Measurements from ENCODE around the gene TOLLIP. TPM values are rescaled to one million over a fixed set of nuclear protein-coding genes. Genes with fewer than 3 reads are reported as not detected.

The TOLLIP gene
- total and polyA plus RNA-seq, 2 experiments from 2014 or later: 39.0 to 58.7 TPM

Other genes with a start within 250 kb of the TOLLIP start
- 0.03 TPM in 1 of 2 replicates, not detected in the other for gene MUC2, start 234.8 kb downstream of the TOLLIP start, total RNA-seq
- gene MUC2, start 234.8 kb downstream of the TOLLIP start, polyA plus RNA-seq: not detected in 2 replicates
- gene MUC5AC, start 151.7 kb downstream of the TOLLIP start, total RNA-seq: not detected in 2 replicates
- not detected in 2 replicates for gene MUC5AC, start 151.7 kb downstream of the TOLLIP start, polyA plus RNA-seq
- not detected in 2 replicates for gene MUC5B, start 86.6 kb downstream of the TOLLIP start, total RNA-seq
- gene MUC5B, start 86.6 kb downstream of the TOLLIP start, polyA plus RNA-seq: not detected in 2 replicates
- 0.69 and 3.0 TPM in 2 replicates for gene BRSK2, start 80.3 kb upstream of the TOLLIP start, total RNA-seq
- 1.2 and 2.7 TPM in 2 replicates for gene BRSK2, start 80.3 kb upstream of the TOLLIP start, polyA plus RNA-seq
- 31.1 and 43.8 TPM in 2 replicates for gene MOB2, start 177.1 kb upstream of the TOLLIP start, total RNA-seq
- 52.0 and 55.9 TPM in 2 replicates for gene MOB2, start 177.1 kb upstream of the TOLLIP start, polyA plus RNA-seq